Gastrocnemius medialis (tissue), 4 donors: Measurements from ENCODE around the gene UROC1.

Source experiments
- POLR2A ChIP-seq, 2 donors: fragments of 450-650 bp; IDR thresholded peaks; one replicate each; pipeline ENCODE4 v1.6.1; 2017; ENCODE audit warnings: antibody characterized with exemption in 2 of 2, mild to moderate bottlenecking in 2 of 2, moderate library complexity in 2 of 2
- TF ChIP-seq, protein P1 (sequence below), 5 experiments: fragments of 450-650 bp in 3 of 5; fragments of 200-600 bp in 2 of 5; sonication (generic) in 2 of 5; IDR thresholded peaks in 4 of 5; conservative IDR thresholded peaks in 1 of 5; 1 replicate in 4 of 5; 2 replicates in 1 of 5; pipeline ENCODE4 v1.5.1; 2016 to 2019; ENCODE audit warnings: antibody characterized with exemption in 5 of 5, mild to moderate bottlenecking in 3 of 5, moderate library complexity in 3 of 5

DNA sequence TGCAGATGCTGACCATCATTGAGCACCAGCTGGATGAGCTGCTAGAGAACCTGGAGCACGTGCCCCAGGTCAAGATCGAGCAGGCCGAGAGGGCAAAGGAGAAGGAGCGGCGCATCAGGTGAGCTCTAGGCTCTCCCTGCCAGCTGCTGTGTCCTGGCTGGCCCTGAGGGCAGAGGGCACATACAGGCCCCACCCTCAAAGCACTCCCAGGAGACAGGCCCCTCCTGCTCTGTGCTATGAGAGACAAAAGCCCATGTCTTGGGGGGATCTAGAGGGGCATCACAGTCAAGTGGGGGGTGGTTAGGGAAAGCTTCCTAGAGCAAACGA lies 83.3 kb downstream of the UROC1 start:
- no peak for TF ChIP-seq POLR2A (IDR thresholded peaks at IDR 0.05)
- TF ChIP-seq, protein P1, sequence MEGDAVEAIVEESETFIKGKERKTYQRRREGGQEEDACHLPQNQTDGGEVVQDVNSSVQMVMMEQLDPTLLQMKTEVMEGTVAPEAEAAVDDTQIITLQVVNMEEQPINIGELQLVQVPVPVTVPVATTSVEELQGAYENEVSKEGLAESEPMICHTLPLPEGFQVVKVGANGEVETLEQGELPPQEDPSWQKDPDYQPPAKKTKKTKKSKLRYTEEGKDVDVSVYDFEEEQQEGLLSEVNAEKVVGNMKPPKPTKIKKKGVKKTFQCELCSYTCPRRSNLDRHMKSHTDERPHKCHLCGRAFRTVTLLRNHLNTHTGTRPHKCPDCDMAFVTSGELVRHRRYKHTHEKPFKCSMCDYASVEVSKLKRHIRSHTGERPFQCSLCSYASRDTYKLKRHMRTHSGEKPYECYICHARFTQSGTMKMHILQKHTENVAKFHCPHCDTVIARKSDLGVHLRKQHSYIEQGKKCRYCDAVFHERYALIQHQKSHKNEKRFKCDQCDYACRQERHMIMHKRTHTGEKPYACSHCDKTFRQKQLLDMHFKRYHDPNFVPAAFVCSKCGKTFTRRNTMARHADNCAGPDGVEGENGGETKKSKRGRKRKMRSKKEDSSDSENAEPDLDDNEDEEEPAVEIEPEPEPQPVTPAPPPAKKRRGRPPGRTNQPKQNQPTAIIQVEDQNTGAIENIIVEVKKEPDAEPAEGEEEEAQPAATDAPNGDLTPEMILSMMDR (IDR thresholded peaks at IDR 0.05 in 4 of 5, conservative IDR thresholded peaks at IDR 0.05 in 1 of 5) = no peak
